T-helper 1 cell treated with Interleukin-12 subunit alpha and Interleukin-12 subunit beta and Interleukin-4 antibody, amounts not matched to agents 30 ng/mL and 1 ng/mL, for 36 hours (primary cell): ENCODE results near the gene FOXN1. TPM values are rescaled to one million over a fixed set of nuclear protein-coding genes. Genes with fewer than 3 reads are reported as not detected.
"Not testable (repeated sequence)": the region's sequence is repeated elsewhere in the genome, so short reads cannot be mapped to it uniquely, and the experiment has no call there.

Experiments
- intact Hi-C: fragments of 100-400 bp; cut with micrococcal nuclease; formaldehyde crosslinking; loops from one replicate; pipeline ENCODE4 v1.15.1; 2024
- total RNA-seq: library from RNA; stranded (reverse); gene quantifications from 2 replicates; pipeline ENCODE4 v1.2.3, GENCODE V29; 2022

Gene FOXN1, protein sequence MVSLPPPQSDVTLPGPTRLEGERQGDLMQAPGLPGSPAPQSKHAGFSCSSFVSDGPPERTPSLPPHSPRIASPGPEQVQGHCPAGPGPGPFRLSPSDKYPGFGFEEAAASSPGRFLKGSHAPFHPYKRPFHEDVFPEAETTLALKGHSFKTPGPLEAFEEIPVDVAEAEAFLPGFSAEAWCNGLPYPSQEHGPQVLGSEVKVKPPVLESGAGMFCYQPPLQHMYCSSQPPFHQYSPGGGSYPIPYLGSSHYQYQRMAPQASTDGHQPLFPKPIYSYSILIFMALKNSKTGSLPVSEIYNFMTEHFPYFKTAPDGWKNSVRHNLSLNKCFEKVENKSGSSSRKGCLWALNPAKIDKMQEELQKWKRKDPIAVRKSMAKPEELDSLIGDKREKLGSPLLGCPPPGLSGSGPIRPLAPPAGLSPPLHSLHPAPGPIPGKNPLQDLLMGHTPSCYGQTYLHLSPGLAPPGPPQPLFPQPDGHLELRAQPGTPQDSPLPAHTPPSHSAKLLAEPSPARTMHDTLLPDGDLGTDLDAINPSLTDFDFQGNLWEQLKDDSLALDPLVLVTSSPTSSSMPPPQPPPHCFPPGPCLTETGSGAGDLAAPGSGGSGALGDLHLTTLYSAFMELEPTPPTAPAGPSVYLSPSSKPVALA
- total RNA-seq, result not detected in 2 replicates

GRCh38 chr17:28505986-28506665 is at the start of gene FOXN1:
FOXN1 (plus strand) TSS chr17:28506348; CDS start chr17:28523970, 17,622 bp downstream.
- intact Hi-C loops, result no loop called here

DNA sequence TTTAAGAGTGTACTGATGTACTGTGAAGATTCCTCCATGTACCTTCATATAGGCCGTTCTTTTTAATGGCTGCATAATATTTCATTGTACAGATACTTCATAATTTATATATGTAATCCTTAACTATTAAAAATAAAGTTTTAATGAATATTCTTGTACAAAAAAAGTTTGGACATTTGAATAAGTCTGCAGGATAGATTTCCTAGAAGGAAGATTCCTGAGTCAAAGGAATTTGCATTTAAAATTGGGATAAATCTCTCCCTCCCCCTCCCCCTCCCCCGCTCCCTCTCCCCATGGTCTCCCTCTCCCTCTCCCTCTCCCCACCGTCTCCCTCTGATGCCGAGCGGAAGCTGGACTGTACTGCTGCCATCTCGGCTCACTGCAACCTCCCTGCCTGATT is 48.3 kb upstream of the FOXN1 start:
- intact Hi-C loops, result no loop called here

DNA sequence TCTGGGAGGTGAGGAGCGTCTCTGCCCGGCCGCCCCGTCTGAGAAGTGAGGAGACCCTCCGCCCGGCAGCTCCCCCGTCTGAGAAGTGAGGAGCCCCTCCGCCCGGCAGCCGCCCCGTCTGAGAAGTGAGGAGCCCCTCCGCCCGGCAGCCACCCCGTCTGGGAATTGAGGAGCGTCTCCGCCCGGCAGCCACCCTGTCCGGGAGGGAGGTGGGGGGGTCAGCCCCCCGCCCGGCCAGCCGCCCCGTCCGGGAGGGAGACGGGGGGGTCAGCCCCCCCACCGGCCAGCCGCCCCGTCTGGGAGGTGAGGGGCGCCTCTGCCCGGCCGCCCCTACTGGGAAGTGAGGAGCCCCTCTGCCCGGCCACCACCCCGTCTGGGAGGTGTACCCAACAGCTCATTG is 47.3 kb upstream of the FOXN1 start:
- intact Hi-C loops, result not testable (repeated sequence)

GRCh38 chr17:28460901-28461300 is 45.2 kb upstream of the FOXN1 start:
- intact Hi-C loops, result no loop called here

- intact Hi-C loops, result no loop called here
Measured at GRCh38 chr17:28466001-28466400, 40.1 kb upstream of the FOXN1 start.

DNA sequence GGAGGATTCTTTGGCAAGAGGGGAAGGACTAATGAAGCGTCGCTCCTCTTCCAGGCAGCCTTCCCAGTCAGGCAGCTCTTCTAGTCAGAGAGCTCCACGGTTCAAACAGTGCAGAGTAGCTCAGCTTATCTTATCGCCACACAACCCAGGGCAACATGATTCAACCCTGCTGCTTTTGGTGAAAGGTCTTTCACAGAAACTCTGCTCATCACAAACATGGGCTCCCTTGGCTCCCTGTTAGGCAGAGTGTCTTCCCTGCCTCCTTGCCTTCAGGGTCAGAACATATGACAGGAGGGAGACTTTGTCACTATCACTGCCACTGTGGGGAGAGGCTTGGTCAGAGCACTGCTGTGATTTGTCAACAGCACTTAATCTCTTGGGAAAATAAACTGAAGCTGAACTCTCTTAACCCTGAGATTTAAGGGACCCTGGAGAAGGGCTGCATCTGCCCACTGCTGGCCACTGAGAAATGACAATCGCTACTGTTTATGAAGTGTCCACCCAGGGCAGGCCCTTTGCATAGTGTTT is 39.6 kb upstream of the FOXN1 start:
- intact Hi-C loops, result no loop called here

DNA sequence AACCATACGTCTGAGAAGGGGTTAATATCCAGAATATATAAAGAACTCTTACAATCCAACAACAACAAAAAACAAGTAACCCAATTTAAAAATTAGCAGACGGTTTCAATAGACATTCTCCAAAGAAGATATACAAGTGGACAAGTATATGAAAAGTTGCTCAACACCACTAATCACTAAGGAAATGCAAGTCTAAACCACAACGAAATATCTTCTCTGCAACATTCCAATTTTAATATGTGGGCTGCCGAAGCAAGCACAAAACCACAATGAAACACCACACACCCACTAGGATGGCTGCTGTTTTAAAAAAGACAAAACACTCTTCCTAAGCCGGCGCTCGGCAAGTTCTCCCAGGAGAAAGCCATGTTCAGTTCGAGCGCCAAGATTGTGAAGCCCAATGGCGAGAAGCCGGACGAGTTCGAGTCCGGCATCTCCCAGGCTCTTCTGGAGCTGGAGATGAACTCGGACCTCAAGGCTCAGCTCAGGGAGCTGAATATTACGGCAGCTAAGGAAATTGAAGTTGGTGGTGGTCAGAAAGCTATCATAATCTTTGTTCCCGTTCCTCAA is 38.6 kb upstream of the FOXN1 start:
- intact Hi-C loops, result no loop called here

DNA sequence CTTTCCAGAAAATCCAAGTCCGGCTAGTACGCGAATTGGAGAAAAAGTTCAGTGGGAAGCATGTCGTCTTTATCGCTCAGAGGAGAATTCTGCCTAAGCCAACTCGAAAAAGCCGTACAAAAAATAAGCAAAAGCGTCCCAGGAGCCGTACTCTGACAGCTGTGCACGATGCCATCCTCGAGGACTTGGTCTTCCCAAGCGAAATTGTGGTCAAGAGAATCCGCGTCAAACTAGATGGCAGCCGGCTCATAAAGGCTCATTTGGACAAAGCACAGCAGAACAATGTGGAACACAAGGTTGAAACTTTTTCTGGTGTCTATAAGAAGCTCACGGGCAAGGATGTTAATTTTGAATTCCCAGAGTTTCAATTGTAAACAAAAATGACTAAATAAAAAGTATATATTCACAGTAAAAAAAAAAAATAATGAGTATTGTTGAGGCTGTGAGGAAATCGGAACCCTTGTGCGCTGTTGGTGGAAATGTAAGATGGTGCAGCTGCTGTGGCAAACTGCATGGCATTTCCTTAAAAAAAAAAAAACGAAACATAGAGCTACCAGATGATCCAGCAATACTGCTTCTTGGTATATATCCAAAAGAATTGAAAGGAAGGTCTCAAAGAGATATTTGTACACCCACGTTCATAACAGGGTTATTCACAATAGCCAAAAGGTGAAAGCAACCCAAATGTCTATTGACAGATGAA is 38.0 kb upstream of the FOXN1 start:
- intact Hi-C loops, result not testable (repeated sequence)

DNA sequence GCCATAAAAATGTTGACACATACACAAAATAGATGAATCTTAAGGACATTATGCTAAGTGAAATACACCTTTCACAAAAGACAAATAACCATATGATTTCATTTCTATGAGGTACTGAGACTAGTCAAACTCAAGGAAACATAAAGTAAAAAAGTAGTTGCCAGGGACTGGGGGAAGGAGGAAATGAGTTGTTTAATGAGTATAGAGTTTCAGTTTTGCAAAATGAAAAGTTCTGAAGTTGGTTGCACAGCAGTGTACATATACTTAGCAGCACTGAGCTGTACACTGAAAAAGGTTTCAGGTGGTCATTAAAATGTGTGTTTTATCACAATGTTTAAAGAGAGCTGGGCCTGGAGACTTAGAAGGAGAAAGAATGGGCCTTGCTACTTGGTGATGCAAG is 37.4 kb upstream of the FOXN1 start:
- intact Hi-C loops, result no loop called here

DNA sequence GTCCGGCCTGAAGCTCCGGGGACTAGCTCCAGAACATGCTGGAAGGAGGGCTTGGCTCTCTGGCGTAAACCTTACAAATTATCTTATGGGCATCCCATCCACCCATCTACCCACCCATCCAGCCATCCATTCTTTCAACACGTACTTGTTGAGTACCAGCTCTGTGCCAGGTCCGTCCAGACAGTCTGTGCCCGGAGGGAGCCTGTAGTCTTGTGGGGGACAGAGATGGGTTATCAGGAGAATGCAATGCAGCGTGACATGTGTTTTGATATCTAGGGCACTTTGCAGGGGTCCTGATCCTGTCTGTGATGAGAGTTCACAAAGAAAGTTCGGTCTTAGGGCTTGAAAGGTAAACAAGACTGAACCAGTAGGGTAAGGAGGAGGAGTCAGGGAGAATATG is 36.8 kb upstream of the FOXN1 start:
- intact Hi-C loops, result no loop called here

DNA sequence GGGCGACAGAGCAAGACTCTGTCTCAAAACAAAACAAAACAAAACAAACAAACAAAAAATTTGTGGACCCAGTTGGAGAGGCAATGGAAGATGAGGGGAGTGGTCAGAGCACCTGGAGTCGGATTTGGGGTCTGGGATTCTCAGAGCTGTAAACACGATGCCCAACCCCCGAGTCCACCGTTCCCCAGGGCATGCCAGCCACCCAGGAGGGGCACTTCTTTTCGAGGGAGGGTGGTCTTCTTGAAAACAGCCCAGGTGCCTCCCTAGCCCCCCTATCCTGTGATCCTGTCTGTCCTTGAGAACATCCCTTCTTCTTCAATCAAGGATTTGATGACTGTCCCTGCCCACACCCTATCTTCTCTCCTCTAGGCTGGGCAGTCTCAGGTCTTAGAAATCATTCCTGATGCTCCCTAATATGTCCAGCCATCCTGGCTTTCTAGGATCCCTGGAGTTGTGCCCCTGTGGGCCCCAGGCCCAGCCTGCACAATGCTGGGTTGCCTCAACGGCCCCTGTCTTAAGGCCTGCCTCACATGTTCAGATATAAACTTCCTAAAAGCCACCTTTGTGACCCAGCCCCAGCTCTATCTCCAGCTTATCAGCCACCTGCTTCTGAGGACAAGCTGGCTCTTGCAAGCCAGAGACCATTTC is 35.8 kb upstream of the FOXN1 start:
- intact Hi-C loops, result no loop called here

- intact Hi-C loops, result no loop called here
Measured at GRCh38 chr17:28470914-28471366, 35.2 kb upstream of the FOXN1 start.

DNA sequence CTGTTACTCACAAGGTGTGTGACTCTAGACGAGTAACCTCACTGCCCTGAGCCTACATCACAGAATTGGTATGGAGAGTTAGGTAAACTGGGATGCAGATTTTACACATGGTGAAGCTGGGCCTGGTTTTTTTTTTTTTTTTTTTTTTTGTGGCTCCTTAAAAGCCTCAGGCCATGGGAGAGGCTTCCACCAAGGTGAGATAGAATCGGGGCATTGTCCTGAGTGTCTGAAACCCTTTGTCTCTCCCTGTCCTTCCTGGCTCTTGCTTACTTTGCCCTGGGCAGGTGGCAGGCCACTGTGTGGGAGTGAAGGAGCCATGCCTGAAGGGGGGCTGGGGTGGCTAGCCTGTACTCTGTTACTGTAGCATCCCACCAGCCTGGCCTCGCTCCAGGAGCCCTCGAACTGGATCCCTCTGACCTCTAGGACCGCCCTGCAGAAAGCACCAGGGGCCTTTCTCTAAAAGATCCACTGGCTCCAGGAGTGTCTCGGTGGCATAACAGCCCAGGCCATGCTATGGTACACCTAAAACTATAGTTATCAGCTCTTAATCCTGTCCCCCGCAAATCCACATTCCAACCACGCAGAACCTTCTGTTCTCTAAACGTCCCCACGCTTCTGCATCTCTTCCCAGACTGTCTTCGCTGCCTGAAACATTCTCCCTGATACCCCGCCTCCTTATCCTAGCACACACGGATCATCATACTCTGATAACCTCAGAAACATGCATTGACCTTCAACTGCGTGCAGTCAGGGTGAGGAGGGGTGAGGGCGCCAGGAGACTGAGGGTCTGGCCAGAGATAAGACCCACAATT is 34.4 kb upstream of the FOXN1 start:
- intact Hi-C loops, result no loop called here

- intact Hi-C loops, result no loop called here
Measured at GRCh38 chr17:28472871-28473497, 33.2 kb upstream of the FOXN1 start.

- intact Hi-C loops, result no loop called here
Measured at GRCh38 chr17:28473542-28473941, 32.6 kb upstream of the FOXN1 start, which contains the start of gene SLC13A2. SLC13A2 (plus strand) TSS chr17:28473644; CDS start chr17:28473713, 69 bp downstream.

- intact Hi-C loops, result no loop called here
Measured at GRCh38 chr17:28474111-28474531, 32.0 kb upstream of the FOXN1 start.

GRCh38 chr17:28475151-28475900 is 30.8 kb upstream of the FOXN1 start:
- intact Hi-C loops, result no loop called here
